ENCODE data around the gene CSRP3.

Gene CSRP3

DNA sequence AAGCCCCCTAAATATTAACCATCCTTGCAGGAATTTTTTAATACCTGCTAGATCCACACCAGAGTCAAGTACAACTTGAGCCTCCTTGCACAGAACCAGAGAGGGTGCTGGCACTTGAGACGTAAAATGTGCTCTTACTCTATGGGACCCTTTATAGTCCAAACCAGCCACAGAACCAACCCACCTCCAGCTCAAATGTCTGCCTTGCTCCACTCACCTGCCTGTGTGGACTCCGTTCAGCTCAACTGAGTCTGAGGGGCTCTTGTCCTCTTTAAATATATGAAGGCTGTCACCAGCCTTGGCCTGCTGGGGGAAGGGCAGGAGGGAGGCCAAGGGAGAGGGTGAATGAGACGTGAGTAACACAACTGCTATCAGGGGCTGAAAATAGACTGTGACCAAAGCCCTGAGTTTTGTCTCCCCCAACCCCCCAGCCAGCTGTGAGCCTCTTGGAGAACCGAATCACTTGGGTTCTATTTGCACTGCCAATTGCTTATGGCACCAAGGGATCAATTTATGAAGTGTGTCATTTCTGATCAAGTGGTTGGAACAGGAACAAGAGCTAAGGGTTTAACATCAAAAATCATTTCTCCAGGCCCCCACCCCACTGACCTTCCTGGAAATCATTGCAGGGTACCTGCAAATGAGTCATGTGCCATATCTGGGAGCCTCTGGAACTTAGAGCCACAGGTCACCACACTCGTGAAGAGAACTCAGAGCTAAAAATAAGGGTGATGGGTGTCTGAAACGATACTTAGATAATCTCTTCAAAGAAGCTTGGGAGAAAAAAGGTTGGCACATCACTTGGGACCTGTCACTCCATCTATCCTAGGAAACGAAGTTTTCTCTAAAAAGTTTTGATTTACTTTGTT, at the start of gene CSRP3:
Gene CSRP3 (minus strand): TSS at position 247 of the 869 bp plus-strand sequence. CDS start 9,535 bp downstream, outside the sequence.
- no peak for DNase-seq (ENCODE audit: low spot score)

DNA sequence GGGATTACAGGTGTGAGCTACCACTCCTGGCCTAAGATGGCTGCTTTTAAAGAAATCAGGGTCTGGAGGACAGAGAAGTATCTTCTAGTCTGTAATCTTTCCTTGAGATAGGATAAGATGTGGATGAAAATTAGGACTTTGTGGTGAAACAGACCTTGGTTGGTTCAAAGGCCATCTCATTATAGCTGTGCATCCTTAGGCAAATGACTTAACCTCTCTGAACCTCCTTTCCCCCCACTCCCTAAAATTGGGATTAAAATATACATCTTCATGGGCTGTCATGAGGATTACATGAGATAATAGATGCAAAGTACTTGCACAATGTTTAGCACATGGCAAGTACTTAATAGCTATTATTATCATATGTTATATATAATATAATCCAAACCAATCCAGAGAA, 49.8 kb upstream of the CSRP3 start:
- DNase-seq (ENCODE audit: low spot score), result no peak

DNA sequence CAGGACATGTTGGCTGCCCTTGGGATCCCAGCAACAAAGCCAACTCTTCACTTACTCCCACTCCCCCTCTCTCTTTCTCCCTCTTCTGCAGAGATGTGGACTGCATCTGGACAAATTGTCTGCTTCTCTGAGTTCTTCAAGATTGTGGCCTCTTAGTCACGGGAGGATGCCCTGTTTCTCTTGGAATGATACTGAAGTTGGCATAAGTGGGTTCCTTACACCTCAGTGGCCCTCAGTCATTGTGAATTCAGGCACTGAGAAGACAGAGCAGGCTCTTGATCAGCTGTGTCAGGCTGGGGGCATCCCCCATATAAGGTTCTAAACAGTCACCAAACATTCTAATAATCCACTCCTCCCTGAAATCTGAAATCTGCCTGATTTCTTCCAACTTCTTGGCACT, 45.0 kb upstream of the CSRP3 start:
- DNase-seq (ENCODE audit: low spot score), result no peak

DNA sequence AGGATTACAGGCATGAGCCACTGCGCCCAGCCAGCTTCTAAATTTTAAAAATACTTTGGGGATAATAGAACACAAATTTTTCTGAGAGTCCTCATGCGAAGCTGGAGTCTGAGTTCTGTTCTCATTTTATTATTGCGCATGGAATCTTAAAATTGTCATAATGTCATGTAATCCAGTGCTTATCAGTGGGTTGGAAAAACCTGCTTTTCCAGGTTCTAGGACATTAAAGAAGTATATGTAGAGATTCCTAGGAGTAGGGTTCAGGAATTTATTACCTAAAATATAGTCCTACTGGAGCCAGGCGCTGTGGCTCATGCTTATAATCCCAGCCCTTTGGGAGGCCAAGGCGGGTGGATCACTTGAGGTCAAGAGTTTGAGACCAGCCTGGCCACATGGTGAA, 43.6 kb upstream of the CSRP3 start:
- no peak for DNase-seq (ENCODE audit: low spot score)

DNA sequence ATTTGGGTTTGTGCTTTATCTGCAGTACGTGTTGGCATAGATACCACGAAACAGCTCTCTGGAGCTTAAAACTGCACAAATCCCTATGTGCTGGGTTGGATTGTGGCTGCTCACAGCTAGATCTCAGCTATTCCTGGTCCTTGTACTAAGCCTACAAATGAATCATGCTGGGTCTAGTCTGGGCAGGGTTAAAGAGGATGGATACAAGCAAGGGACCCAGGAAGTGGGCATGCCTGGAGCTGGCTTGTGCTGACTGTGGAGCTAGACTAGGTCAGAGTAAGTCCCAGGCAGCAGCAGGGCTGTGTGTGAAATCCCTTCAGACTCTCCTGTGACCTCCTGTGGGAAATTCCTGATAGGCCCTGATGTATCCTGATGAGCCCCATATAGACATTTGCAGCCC, 42.8 kb upstream of the CSRP3 start:
- no peak for DNase-seq (ENCODE audit: low spot score)

DNA sequence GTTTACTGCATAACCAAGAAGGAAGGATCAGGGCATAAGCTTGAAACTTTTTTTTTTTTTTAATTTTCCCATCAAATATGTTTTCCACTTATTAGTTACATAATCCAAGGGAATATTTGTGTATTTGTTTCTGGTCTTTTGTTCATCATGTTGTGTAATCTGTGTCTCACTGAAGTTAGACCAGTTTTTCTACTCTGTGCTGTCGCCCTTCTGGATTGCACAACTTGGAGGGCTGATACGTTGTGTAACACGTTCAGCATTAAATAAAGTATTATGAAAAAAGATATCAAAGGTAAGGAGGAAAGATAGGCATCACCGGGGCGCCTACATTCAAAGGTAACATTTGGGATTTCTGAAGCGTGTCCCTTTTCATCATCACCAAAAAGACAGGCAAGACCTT, 42.3 kb upstream of the CSRP3 start:
- no peak for DNase-seq (ENCODE audit: low spot score)

DNA sequence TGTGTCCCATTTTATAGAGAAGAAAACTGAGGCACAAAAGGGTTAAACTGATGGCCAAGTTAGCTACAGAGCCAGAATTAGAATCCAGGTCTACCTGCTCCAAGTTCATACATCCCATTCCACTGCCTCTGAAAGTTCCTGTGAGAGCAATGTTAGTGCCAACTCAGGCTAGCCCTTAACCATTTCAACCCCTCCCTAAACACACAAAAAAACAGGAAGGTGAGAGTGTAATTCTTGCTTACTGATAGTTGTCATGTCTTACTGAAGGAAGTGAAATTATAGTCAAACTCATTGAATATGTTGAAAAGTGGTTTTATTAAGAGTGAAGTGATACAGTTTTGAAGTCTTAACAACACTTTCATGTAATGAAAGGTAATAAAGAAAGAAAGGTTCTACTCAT, 41.8 kb upstream of the CSRP3 start:
- no peak for DNase-seq (ENCODE audit: low spot score)

DNA sequence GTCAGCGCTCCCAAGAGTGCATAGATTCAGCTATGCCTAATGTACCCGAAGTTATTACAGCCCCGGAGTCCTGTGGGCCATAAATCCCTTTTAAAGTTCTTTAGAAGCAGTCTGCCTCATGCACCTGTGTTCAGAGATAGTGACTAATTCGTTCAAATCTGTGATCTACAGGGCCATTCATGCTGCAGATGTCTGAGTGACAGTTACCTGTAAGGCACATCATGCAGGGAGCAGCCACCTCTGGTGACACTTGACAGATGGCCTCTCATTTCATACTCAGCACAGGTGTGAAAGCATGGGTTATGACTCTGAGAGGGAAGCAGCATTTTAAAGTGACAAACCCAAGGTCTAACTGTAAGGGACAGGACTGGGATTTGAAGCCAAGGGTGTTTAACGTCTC, 41.4 kb upstream of the CSRP3 start:
- DNase-seq (ENCODE audit: low spot score), result no peak

DNA sequence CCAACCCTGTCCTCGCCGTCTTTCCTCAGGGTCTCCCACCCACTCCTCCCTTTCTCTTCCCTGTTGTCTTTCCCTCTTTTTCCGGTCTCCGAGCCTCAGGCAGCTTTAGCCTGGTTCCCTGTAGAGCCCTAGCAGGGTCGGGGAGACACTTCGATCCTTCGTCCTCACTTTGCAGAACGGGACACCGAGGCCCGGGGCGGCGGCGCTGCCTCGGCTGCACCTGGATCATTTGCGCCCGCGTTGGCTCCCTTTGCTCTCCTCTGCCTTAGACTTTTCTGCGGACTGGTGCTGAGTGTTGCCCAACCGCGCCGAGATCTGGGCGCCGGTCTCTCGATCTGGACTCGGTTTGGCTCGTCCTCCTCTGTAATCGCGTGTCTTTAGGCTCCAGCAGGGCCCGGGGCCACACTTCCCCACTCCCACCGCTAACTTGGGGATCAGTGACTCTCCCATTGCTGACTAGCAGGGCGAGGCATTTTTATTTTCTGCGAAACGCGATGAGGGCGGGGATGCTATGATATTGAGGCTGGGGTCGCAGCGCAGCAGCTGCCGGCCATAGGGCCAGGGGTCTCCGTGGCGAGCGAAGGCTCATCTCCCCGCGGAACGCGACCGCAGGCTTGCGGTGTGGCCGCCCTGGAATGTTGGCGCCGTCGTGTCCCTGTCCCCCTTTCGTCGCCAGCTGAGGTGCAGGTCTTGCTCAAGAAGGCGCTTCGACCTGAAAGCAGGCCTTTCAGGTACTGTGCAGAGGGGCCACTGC, 40.6 kb upstream of the CSRP3 start:
- DNase-seq (ENCODE audit: low spot score), result no peak

DNA sequence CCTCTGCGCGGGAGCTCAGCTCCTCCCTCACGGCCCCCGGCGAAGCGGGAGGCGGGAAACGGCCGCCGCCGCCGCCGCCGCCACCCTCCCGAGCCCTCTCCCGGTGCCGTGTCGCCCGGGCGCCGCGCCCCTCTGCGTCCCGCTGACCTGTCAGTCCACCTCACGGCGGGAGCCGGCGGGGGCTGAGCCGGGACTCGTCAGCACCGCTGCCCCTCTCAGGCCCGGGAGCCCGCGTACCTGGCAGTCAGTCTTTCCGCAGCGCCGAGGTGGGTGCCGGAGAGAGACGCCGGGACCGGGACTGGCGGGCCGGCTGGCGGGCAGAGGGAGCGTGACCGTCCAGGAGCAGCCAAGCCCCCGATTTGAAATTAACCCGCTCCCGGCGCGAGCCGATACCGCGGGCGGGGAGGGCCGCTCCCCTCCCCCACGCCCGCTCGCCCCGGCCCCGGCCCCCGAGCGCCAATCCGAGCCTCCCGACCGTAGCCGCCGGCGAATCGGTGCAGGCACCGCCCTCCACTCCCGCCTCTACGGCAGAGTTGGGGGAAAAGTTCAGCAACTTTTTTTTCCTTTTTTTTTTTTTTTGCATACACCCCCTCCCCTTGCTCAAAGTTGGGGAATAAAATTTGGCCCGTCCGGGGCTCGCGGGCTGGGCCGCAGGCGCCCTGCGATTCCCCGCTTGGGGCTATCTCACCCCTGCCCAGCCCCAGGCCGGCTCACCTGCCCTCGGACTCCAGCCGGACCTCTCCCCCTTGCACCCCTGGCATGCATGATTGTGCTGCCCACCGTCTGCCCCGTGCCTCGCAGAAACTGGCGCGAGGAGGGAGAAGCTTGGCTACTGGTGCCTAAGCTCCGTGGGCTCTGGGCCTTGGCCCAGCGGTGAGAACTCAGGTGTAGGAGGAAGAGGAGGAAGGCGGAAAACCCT, 39.7 kb upstream of the CSRP3 start:
- DNase-seq (ENCODE audit: low spot score), result no peak

DNA sequence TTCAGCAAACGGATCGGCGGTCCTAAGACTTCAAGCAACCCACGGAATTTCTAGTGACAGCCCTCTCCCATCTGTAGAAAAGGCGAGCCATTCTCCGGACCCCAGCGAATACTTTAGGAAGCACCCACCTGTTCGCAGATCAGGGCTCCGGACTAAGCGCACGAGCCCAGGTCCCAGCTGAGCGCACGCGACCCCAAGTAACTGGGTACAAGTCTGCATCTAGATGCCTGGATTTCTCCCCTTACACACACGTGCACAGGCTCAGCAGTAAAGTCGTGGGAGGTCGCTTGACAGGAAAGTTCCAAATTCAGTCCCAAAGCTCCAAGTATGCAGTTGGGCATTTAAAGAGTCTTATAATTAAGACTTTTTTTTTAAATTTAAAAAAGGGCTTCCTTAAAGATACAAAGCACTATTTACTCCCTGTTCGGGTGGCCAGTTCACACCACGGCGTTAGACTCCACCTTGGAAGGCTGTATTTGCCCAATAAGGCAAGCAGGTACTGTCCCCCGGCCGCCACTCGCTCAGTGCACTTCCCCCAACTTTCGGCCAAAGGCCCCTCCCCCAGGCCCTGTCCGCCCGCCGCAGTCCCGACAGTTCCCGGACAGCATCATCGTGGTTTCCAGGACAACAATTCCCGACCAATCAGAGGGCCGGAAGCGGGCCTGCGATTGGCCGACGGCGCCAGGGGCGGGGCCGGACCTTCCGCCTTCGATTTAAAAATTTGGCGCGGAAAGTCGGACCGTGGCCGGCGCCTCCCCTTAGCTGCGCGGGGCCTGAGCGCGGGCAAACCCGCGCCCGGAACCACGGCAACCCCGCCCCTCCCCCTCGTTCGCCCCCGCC, 38.9 kb upstream of the CSRP3 start, which contains the start of gene E2F8:
Gene E2F8 (minus strand): TSS at position 526 of the 840 bp plus-strand sequence. CDS start 824 bp downstream, outside the sequence.
- peak; percentile 83 for DNase-seq (ENCODE audit: low spot score)

DNA sequence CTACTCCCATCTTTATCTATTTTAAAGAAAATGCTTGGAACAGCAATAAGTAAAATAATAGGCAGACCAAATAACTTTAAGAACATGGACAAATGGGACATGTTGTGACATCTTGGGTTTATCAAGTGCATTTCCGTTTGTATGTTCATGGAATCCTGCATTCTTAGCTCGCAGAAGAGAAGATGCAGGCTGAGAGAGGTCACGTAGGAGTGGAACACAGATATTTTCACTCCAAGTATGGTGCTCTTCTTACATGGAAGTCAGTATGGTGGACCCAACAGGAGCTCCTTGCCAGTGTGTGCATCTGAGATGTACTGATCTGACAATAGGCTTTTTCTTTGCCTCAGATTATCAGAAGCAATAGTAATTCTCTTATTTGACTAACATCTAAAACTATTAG, 37.3 kb upstream of the CSRP3 start:
- DNase-seq (ENCODE audit: low spot score), result no peak

DNA sequence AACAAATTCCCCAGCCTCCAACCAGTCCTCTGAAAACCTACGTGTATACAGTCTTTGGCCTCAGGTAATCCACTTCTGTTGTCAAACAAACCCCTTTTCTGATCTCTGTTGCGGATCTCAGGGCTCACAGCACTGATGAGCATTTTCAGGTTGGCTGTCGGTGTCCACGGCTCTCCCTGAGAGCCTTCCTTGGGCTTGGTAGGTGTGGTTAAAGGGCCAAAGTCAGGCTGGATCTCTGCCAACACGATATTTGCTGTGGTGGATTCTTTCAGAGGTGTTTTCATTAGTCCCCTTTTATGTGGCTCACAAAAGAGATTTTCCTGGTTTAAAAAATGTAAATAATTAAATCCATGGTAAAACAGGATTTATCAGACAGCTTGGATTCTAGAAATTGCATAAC, 36.0 kb upstream of the CSRP3 start:
- DNase-seq (ENCODE audit: low spot score), result no peak

DNA sequence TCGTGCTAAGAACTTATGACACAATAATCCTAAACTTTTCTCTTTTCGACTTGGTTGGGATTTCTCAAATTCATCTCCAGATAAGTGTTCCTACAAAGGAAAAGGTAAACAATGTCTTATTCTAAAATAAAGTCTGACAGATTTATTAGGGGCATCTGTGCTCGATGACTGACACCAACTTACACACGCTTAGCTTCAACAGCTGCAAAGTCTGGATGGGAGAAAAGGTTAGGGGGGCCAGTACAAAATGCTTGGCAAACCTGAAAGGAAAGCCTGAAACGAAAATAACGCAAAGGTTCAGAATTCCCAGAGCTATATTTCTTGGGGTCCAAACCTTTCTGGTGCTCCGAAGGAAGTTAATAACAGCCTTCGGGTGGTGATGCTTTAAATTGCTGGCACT, 35.6 kb upstream of the CSRP3 start:
- no peak for DNase-seq (ENCODE audit: low spot score)

DNA sequence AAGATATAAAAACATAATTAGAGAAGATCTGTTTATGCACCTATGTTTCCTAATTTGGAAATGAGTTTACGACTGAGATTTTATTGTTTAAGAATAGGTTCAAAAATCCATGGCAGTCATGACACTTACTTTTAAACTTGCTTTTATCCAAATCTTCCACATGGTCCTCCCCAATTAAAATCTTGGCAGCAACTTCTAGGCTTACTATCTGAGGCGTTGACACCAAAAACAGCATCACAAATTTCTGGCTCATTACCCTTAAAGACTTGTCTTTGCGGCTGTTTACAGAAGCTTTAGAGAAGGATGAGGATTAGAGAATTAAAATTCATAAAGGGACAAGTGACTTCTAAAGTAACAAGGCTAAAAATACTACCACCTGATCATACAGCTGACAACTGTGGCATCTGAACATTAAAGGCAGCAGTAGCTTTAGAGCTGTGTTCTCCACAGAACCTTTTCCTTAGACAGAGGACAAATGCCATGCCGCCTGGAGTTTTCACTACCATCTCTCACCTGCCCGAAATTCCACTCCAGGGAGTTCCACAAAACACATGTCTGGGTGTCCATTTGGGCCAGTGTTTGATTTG, 32.5 kb upstream of the CSRP3 start:
- DNase-seq (ENCODE audit: low spot score), result no peak

DNA sequence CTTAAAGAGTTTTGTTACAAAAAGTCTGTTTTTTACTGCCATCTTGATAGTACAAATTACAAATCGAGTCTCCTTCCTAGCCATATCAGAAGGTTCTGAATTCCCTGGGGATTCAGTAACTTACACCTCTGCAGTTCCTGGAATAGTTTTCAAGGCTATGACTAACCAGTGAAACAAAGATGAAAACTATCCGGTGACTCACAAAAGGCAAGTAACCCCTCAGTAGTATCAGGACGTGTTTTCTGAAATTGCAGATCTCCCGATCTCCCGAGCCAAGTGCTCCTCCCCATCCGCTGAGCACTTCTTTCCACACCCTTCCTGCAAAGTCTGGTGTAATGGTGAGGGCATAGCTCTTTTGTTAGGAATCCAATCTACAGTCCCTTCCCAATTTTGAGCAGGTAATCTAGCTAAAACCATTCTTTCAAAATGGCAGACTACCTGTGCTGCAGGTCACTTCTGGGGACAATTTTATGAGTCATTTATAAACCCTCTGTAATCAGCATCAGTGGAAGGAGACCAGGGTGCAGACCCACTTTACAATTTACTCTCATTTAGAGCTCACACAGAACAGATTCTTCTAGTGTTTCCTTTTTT, 31.2 kb upstream of the CSRP3 start:
- no peak for DNase-seq (ENCODE audit: low spot score)

DNA sequence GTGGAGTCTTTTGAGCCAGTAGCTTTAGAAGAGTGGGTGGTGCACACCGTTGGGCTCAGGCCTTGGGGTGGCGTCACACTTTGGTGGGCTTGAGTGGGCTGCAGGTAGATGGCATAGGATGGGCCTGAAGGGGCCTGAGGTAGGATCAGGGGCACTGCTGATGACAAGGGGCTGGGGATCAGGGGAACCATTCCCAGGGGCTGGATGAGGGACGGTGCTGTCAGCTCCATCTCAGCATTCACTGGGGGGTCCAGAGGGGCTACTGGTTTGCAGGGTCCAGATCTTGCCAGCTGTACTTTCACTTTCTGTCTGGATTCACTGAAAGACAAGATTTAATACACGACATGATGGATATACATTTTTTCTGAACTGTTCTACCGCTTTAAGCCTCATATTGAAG, 27.9 kb upstream of the CSRP3 start:
- DNase-seq (ENCODE audit: low spot score), result no peak

DNA sequence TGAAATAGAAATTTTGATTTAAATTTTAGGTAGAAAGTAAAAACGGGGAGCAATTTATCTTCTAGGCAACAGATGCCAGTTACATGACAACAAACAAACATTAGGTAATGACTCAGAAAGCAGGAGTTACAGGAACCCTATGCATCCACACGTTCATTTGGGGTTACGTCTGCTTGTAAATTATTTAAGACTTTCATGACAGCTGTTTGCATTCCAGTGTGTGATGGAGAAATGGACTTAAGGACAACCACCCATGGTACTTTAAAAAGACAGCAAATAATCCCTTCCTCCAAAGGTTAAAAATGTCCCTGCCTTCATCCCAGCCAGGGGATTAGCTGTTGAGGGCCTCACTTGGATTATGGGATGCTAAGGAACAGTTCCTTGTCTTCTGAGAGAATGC, 27.2 kb upstream of the CSRP3 start:
- DNase-seq (ENCODE audit: low spot score), result no peak

DNA sequence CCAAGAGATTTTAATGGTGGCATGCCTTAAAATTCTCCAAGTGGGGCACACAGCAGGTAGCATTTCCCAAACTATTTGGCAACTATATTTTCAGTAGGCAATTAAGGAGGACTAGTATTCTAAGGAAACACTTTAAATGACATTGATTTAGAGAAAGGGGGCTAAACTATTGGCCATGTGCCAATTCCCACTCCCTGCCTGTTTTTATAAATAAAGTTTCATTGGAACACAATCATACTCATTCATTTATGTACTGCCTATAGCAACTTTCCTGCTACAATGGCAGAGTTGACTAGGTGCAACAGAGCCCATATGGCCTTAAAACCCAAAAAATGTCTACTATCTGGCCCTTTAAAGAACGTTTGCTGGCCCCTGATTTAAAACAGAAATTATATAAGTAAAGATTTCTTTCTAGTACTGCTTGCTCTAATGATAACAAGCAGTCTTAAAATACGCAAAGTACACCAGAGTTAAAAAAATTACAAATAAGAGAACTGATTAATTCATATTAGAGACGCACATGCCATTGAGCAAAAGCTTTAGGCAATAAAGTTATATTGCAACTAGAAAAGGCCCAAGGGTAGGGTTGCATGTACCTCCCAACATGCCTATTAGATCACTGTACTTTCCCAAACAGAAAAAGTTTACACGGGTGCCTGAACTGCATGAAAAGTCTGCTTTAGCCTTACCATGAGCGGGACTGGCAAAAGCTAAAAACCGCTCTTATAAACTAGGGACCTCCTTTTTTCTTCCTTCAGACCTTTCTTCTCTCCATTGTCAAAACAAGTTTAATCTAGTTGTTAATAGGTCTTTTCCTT, 24.8 kb upstream of the CSRP3 start:
- no peak for DNase-seq (ENCODE audit: low spot score)

DNA sequence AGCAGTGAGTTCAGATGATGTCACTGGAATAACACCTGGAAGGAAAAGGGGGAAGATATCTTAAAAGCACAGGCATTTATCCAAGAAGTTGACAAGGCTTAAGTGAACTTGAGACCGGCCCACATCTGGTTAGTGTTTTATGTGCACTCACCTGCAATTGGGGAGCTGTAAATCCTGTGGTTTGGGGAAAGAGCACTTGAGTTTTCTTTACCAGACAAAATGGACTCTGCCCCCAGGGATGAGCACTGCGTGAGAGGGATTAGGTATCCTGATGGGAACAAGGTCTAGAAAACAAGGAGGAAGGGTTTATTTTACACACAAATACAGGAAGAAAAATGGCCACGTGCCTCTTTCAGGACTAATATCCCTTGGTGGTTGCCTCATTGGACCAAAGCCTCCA, 23.8 kb upstream of the CSRP3 start:
- DNase-seq (ENCODE audit: low spot score), result no peak
